Activated naive CD8-positive, alpha-beta T cell (primary cell): ENCODE data around the gene OR8B8.
A peak's percentile ranks its signal among the peaks of the same experiment; 100 is the strongest.

ENCODE experiments used
- H3K27ac Mint-ChIP-seq: one replicate; pipeline ENCODE4 v1.8.0; 2021; ENCODE audit warnings: mixed read lengths
- H3K27me3 Mint-ChIP-seq: one replicate; pipeline ENCODE4 v1.8.0; 2021; ENCODE audit warnings: mixed read lengths
- H3K36me3 Mint-ChIP-seq: one replicate; pipeline ENCODE4 v1.8.0; 2021; ENCODE audit warnings: mixed read lengths
- H3K4me1 Mint-ChIP-seq: one replicate; pipeline ENCODE4 v1.8.0; 2021; ENCODE audit warnings: low read depth, mixed read lengths
- H3K4me3 Mint-ChIP-seq: one replicate; pipeline ENCODE4 v1.8.0; 2021; ENCODE audit warnings: mild to moderate bottlenecking, mixed read lengths
- H3K9me3 Mint-ChIP-seq: one replicate; pipeline ENCODE4 v1.8.0; 2021; ENCODE audit warnings: low read depth, mixed read lengths

The OR8B8 gene, protein sequence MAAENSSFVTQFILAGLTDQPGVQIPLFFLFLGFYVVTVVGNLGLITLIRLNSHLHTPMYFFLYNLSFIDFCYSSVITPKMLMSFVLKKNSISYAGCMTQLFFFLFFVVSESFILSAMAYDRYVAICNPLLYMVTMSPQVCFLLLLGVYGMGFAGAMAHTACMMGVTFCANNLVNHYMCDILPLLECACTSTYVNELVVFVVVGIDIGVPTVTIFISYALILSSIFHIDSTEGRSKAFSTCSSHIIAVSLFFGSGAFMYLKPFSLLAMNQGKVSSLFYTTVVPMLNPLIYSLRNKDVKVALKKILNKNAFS

DNA sequence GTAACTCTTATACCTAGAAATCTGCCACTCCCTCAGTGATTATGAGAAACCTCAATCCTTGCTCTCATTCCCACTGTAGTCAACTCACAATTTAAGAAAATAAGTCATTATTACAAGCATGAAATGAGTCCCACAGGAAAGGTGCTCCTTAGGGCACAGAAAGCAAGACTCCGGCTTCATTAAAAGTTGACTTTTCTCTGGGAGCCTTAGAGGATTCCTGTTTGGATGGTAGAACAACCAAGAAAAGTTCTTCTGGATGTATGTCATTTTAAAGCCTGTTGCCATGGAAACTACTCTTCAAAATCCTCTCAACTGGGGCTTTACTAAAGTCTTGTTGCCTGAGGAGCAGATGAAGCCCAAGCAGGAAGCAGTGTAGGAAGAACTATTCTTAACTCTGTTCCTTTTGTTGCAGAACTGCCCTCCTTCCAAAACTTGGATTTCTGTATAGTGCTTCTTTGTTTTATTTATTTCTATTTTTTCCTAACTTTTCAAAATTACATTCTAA lies at the start of gene OR8B8:
TSS of gene OR8B8 (minus strand) at position 51 of the 505 bp plus-strand sequence. CDS start 4,611 bp downstream, outside the sequence.
- no peaks in the 10 kb centered on the region for H3K36me3 Mint-ChIP-seq
- peaks cover 11% of the 10 kb centered on the region for H3K27me3 Mint-ChIP-seq
- H3K4me1 Mint-ChIP-seq: no peaks in the 10 kb centered on the region
- H3K9me3 Mint-ChIP-seq: peaks cover 4% of the 10 kb centered on the region
- H3K4me3 Mint-ChIP-seq: no peak within 1 kb of the TSS
- H3K27ac Mint-ChIP-seq: no peak within 1 kb of the TSS

DNA sequence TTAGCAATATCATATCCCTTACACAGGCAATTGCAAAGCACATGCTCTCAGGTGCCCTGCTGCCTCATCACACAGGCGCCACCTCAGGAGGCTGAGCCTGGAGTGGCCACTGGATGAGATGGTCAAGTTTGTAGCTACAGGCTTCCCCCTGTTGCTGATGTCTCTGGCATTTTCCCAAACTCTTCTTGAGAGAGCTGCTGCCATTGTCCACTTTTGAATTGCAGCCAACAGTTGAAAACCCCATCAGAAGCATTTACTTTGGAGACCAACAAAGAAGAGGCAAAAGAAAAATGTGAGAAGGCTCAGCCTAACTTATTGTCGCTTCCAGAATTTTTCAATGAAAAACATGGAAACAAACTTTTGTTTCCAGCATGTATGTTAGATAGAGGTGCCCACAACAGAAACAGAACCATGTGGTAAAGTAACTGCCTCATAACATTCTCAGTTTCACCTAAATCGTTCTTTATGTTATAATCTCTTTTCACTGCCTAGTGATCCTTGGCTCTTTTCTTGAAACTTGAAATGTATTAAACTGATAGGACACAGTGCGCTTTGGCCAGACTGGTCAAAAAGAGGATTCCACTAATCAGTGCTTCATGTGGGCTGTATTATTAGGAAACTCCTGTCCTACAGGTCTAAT lies 47.6 kb upstream of the OR8B8 start:
- Mint-ChIP-seq H3K27me3 (peaks cover 8% of the 10 kb centered on the region), H3K4me3 (no peak overlapping the region), H3K36me3 (no peaks in the 10 kb centered on the region), H3K9me3 (peaks cover 5% of the 10 kb centered on the region), H3K27ac (no peak overlapping the region), H3K4me1 (no peaks in the 10 kb centered on the region)

DNA sequence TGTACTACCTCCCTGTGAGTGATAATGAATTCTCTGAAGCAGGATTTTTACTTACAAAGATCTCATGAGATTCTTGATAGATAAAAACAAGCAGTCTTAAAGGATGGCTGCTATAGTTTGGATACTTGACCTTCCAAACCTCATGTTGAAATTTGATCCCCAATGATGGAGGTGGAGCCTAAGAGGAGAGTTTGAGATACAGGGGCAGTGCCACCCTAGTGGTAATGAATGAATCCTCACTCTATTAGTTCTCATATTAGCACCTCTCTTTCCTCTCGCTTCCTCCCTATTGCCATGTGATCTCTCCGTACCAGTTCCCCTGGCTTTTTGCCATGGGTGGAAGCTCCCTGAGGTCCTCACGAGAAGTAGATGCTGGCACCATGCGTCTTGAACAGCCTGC lies 37.9 kb upstream of the OR8B8 start:
- Mint-ChIP-seq H3K27ac (no peak overlapping the region), H3K9me3 (peaks cover 8% of the 10 kb centered on the region), H3K4me3 (no peak overlapping the region), H3K36me3 (no peaks in the 10 kb centered on the region), H3K4me1 (peaks cover 8% of the 10 kb centered on the region), H3K27me3 (peaks cover 21% of the 10 kb centered on the region)

DNA sequence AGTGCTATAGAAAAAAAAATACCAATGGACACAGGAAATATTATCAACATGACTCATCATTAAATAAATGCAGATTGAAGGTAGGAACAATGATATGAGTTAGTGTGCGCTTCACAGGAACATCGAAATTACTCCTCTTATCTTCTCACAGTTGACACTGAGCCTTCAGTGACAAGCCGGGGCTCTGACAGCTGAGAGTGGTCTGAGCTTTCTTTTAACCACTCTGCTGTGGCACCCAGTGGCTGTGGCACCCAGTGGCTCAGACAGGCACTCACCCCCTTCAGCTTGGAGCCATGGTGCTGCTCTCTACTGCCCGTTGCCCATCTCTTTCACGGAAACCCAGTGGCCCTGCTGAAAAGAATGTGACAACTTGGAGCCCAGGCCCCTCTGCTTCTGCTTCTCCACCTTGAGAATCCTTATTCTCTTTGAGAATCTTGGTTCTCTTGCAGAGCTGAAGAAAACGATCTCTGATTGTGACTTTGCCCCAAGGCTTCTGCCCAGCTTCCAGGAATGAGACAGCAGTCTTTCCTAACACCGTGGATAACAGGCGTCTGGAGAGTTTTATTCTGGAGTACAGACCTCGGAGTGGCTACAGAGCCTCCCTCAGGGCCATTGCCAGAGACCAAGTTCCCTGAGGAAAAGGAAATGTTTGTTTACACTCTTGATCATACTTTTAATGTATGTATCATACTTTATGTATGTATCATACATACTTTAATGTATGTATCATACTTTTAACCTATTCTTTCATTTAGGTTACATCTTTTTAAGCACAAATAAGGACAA lies 37.1 kb upstream of the OR8B8 start:
- Mint-ChIP-seq H3K4me1 (peaks cover 8% of the 10 kb centered on the region), H3K4me3 (no peak overlapping the region), H3K9me3 (peaks cover 8% of the 10 kb centered on the region), H3K36me3 (no peaks in the 10 kb centered on the region), H3K27ac (no peak overlapping the region), H3K27me3 (peaks cover 21% of the 10 kb centered on the region)

DNA sequence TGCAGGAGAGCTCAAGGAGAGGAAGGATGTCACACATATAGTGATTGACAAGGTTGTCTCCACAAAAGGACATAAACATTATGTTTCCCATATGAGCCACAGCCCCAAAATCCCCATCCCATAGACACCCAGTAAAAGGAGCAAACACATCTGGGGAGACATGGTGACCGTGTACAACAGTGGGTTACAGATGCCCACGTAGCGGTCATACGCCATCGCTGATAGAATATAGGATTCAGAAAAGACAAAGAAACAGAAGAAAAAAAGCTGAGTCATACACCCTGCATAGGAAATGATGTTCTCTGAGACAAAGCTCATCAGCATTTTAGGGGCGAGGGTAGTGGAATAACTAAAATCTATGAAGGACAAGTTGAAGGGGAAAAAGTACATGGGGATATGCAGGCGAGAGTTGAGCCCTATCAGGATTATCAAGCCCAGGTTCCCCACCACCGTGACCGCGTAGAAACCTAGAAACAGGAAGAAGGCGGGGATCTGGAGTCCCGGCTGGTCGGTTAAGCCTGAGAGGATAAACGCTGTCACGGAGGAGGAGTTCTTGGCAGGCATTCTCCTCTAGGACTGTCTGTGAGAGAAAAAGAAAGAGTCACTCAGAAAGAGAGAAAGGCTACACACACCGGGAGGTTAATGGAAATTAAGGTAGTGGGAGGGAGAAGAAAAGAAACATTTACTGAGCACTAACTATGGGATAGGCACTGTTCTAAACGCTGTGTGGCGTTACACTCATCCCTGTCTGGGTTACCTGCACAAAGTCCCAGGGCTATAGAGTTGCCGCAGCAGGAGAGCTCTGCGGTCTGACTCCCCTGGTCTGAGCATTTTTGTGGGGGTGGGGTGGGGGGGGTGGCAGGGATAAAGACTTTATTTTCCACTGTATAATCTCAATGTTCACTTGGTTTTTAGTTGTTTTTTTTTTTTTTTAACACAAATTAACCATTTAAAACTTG lies 36.1 kb upstream of the OR8B8 start:
- no peak overlapping the region for H3K27ac Mint-ChIP-seq
- H3K4me1 Mint-ChIP-seq: peaks cover 8% of the 10 kb centered on the region
- peaks cover 20% of the 10 kb centered on the region for H3K27me3 Mint-ChIP-seq
- peaks cover 4% of the 10 kb centered on the region for H3K9me3 Mint-ChIP-seq
- peak overlapping the region; percentile 64 for H3K4me3 Mint-ChIP-seq
- H3K36me3 Mint-ChIP-seq: no peaks in the 10 kb centered on the region

DNA sequence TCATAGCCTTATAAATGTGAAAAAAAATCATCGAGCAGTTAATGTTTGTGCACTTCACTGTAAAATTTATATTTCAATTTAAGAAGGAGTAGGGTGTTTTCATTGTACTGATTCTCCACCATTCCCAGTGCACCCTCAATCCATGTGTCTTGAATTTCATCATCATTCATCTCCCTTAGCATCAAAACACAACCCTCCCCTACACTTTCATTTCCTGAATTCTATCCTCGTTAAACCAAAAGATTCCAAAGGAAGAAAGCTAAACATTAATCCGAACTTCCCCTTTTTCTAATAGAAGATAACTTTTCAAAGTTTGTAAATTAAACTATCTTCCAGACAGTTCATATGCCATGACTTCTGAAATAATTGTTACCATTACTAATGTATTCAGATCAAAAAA lies 34.1 kb upstream of the OR8B8 start:
- H3K36me3 Mint-ChIP-seq: no peaks in the 10 kb centered on the region
- H3K4me1 Mint-ChIP-seq: peaks cover 8% of the 10 kb centered on the region
- peaks cover 4% of the 10 kb centered on the region for H3K9me3 Mint-ChIP-seq
- no peak overlapping the region for H3K4me3 Mint-ChIP-seq
- no peak overlapping the region for H3K27ac Mint-ChIP-seq
- H3K27me3 Mint-ChIP-seq: peaks cover 22% of the 10 kb centered on the region

DNA sequence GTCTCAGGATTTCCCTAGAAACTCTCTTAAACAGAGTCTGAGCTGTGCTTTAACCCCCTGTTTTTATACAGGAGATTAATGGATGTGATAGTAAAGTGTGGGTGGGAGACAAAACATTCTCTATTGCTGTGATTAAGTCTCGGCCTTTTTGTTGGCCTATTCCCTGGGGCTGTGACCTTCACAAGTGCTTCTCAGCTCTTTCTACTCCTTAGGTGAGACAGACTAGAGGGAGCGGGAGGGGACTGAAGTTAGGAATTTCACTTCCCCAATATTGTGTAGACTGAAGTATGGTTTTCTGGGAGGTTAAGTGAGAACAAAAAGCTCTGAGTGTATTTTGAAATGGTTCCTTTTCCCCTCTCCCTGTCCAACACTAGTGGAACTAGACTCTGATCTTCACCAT lies 29.8 kb upstream of the OR8B8 start:
- Mint-ChIP-seq H3K36me3 (no peaks in the 10 kb centered on the region), H3K27me3 (peaks cover 15% of the 10 kb centered on the region), H3K9me3 (peaks cover 4% of the 10 kb centered on the region), H3K4me1 (no peaks in the 10 kb centered on the region), H3K27ac (no peak overlapping the region), H3K4me3 (no peak overlapping the region)

DNA sequence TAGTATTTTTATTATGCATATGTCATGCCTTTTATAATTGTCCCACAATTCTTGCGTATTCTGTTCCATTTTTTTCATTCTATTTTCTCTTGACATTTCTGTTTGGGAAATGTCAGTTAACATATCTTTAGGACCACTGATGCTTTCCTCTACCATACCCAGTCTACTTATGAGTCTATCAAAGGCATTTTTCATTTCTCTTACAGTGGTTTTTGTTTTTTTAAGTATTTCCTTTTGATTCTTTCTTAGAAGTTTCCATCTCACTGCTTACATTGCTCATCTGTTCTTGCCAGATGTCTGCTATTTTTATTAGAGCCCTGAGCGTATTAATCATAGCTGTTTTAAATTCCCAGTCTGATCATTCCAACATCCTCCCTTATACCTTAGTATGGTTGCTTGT lies 29.3 kb upstream of the OR8B8 start:
- H3K9me3 Mint-ChIP-seq: peaks cover 2% of the 10 kb centered on the region
- no peak overlapping the region for H3K4me3 Mint-ChIP-seq
- no peaks in the 10 kb centered on the region for H3K4me1 Mint-ChIP-seq
- H3K36me3 Mint-ChIP-seq: no peaks in the 10 kb centered on the region
- peaks cover 13% of the 10 kb centered on the region for H3K27me3 Mint-ChIP-seq
- H3K27ac Mint-ChIP-seq: no peak overlapping the region

DNA sequence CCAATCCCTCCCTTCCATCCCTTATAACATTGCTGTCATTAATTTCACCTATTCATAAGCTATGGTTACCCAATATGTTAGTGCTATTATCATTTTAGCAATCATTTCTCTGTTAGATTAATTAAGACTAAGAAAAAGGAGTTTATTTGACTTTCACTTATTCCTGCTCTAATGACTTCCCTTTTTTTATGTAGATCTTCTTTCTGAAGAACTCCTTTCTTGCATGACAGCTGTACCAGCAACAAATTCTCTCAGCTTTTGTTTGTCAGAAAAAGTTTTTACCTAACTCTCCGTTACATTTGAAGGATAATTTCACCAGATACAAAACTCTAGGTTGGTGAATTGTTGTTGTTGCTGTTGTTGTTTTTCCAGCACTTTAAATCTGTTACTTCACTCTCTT lies 28.6 kb upstream of the OR8B8 start:
- Mint-ChIP-seq H3K9me3 (no peaks in the 10 kb centered on the region), H3K4me3 (no peak overlapping the region), H3K36me3 (no peaks in the 10 kb centered on the region), H3K4me1 (no peaks in the 10 kb centered on the region), H3K27ac (no peak overlapping the region), H3K27me3 (peaks cover 7% of the 10 kb centered on the region)

DNA sequence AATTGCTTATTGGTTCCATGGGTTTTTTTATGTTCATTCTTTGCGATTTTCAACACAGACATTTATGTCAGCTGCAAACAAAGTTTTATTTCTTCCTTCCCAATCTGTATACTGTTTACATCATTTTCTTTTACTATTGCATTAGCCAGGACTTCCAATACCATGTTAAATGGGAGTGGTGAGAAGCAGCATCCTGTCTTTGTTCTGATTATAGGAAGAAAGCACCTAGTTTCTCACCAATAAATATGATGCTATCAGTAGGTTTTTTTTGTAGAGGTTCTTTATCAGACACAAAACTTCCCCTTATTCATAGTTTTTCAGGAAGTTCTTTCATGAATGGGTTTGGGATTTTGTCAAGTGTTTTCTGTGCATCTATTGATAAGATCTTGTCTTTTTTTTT lies 28.0 kb upstream of the OR8B8 start:
- Mint-ChIP-seq H3K36me3 (no peaks in the 10 kb centered on the region), H3K9me3 (no peaks in the 10 kb centered on the region), H3K27me3 (peaks cover 6% of the 10 kb centered on the region), H3K4me3 (no peak overlapping the region), H3K27ac (no peak overlapping the region), H3K4me1 (no peaks in the 10 kb centered on the region)

DNA sequence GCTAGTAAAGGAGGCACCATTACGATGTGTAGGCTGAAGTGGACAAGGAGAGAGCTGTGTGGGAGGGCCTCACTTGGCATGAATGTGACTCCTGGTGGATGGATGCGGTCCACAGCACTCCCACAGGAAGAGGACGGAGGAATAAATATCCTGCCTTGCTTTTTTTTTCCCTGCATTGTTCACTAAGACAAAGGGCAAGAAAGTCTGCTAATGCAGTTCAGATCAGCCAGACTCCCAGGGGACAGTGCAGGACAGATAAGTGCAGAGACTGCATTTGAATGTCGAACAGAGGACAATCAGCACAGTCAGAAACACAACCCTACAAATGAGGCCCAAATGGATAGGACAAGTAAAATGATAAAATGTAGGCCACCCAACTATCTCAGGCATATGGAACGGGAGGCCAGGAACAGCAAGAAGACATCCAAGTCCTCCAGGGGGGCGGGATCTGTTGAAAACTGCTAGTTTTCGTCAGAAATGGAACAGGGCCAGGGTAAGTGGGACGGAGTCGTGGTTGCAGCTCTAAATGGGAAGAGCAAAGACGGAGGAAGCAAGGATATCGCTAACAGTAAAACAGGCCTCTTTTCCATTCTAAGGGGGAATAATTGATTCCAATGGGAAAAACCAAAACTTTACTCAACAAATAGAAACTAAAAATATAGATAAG lies 25.2 kb upstream of the OR8B8 start:
- no peaks in the 10 kb centered on the region for H3K36me3 Mint-ChIP-seq
- H3K27me3 Mint-ChIP-seq: peaks cover 3% of the 10 kb centered on the region
- no peak overlapping the region for H3K27ac Mint-ChIP-seq
- H3K4me1 Mint-ChIP-seq: no peaks in the 10 kb centered on the region
- no peaks in the 10 kb centered on the region for H3K9me3 Mint-ChIP-seq
- H3K4me3 Mint-ChIP-seq: no peak overlapping the region

DNA sequence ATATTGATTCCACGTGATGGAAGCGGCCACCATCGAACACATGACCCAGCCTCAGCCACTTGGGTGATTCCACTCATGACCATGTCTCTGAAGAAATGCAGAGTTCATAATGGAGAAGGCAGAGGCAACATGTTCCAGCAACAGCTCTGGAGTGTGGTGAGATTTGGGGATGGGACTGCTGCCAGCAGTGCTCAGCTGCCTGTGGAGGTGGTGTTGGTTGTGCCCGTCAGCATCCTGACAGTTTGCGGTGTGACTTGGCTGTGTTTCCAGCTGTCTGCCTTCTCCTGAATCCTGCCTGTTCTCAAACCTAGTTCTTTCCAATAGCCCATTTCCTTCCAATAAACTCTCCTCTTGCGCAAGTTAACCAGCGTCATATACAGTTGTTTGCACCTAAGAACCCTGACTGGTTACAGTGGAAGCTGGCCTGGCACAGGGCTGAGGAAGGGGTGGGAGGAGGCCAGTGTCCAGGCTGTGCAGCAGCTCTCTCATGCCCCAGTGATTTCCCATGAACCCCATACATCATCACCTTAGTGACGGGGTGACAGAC lies 22.0 kb upstream of the OR8B8 start:
- H3K27me3 Mint-ChIP-seq: peaks cover 2% of the 10 kb centered on the region
- H3K27ac Mint-ChIP-seq: no peak overlapping the region
- H3K4me1 Mint-ChIP-seq: no peaks in the 10 kb centered on the region
- no peaks in the 10 kb centered on the region for H3K9me3 Mint-ChIP-seq
- H3K36me3 Mint-ChIP-seq: no peaks in the 10 kb centered on the region
- no peak overlapping the region for H3K4me3 Mint-ChIP-seq

DNA sequence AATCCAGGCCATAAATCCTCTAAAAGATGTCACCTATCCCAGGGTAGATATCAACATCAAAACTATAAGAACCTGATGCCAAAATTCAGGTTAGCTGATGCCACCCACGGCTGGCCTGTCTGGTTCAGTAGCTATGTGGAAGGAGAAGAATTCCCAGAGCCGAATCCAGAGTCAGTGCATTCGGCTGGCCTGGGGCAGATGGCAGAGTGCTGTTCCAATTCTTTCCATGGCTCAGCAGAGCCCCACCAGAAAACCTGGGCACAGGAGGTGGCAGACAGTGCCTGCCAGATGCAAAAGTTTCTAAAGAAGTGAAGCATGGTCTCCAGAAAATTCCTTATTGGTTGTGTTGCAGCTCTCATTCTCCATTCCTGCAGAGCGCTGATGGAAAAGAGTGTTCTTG lies 19.9 kb upstream of the OR8B8 start:
- Mint-ChIP-seq H3K36me3 (no peaks in the 10 kb centered on the region), H3K4me3 (no peak overlapping the region), H3K27me3 (peaks cover 2% of the 10 kb centered on the region), H3K27ac (no peak overlapping the region), H3K4me1 (no peaks in the 10 kb centered on the region), H3K9me3 (no peaks in the 10 kb centered on the region)

DNA sequence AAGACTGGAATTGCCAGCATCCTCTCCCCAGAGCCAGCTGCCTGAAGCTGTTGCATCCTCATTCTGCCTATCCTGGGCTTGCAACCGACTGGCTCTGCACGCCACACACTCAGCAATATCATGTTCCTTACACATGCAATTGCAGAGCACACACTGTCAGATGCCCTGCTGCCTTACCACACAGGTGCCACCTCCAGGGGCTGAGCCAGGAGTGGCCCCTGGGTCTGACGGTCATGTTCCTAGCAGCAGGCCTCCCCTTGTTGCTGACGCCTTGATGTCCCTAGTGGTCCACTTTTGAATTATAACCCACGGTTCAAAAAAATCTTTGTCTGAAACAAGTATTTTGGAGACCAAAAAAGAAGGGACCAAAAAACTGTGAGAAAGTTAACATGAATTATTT lies 18.5 kb upstream of the OR8B8 start:
- Mint-ChIP-seq H3K36me3 (no peaks in the 10 kb centered on the region), H3K4me1 (no peaks in the 10 kb centered on the region), H3K4me3 (no peak overlapping the region)

More for the DNA sequence above, 18.5 kb upstream of the OR8B8 start:
- peaks cover 2% of the 10 kb centered on the region for H3K27me3 Mint-ChIP-seq
- H3K27ac Mint-ChIP-seq: no peak overlapping the region
- H3K9me3 Mint-ChIP-seq: no peaks in the 10 kb centered on the region
